SK-N-SH (cell line): ENCODE results near the gene IL2RA.

ENCODE experiments used
- TAF1 ChIP-seq: IDR thresholded peaks from 2 replicates; pipeline ENCODE4 v1.6.1; 2012; ENCODE audit warnings: low read depth, mild to moderate bottlenecking, low read length, moderate library complexity, borderline replicate concordance
- TF ChIP-seq, protein P1 (sequence below): fragments of 200-600 bp; sonication (generic); IDR thresholded peaks from 2 replicates; pipeline ENCODE4 v1.6.1; 2017; ENCODE audit warnings: antibody characterized with exemption, mild to moderate bottlenecking, moderate library complexity

DNA sequence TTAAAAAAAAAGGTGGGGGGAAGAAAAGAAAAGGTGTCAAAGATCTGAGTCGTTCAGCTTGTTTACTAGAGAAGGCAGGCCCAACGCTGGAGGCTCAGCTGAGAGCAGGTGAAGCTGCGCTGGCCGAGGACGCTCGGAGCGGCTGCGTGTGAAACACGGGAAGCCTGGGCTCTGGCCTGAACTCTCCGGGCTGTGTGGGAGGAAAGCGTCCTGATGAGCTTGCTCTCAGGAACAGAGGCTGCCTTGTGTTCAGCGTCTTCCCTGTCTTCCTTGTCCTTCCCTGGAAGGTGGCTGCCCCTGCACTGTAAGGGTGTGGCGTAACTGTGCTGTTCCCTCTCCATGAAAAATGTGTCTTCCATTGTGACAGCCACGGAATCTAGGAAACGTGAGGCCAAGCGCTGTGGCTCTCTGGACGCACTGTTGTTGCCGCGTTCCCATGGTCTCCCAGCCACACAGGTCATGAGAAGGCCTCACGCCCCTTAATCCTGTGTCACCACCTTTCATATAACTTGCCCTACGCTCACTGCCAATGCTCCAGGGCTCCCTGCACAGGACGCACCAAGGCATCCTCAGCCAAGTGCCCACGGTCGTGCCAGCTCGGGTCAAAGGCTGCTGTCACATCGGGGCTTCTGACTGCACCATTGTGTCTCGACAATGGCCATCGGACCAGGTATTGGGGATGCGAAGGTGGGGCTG, 100.6 kb downstream of the IL2RA start:
- TF ChIP-seq, protein P1, sequence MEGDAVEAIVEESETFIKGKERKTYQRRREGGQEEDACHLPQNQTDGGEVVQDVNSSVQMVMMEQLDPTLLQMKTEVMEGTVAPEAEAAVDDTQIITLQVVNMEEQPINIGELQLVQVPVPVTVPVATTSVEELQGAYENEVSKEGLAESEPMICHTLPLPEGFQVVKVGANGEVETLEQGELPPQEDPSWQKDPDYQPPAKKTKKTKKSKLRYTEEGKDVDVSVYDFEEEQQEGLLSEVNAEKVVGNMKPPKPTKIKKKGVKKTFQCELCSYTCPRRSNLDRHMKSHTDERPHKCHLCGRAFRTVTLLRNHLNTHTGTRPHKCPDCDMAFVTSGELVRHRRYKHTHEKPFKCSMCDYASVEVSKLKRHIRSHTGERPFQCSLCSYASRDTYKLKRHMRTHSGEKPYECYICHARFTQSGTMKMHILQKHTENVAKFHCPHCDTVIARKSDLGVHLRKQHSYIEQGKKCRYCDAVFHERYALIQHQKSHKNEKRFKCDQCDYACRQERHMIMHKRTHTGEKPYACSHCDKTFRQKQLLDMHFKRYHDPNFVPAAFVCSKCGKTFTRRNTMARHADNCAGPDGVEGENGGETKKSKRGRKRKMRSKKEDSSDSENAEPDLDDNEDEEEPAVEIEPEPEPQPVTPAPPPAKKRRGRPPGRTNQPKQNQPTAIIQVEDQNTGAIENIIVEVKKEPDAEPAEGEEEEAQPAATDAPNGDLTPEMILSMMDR, result no peak
- TF ChIP-seq TAF1, result no peak
